ENCODE measurements around the gene IL16.

DNA sequence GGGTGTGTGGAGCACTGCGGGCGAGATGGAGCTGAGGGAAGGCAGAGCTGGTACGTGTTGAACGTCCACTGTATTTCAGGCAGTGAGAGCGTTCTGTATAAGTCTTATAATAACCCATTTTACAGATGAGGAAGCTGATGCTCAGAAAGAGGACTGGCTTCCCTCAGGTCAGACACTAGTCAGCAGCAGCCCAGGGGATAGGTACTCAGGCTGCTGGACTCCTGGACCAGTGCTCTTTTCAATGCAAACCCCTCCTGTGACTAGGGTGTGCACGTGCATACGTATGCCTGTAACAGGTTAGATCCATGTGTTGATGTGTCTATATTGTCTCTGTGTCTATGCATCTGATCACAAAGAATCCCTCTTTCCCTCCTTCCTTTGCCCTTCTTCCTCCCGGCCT is 8.3 kb upstream of the IL16 start:
- TF ChIP-seq, protein P1, sequence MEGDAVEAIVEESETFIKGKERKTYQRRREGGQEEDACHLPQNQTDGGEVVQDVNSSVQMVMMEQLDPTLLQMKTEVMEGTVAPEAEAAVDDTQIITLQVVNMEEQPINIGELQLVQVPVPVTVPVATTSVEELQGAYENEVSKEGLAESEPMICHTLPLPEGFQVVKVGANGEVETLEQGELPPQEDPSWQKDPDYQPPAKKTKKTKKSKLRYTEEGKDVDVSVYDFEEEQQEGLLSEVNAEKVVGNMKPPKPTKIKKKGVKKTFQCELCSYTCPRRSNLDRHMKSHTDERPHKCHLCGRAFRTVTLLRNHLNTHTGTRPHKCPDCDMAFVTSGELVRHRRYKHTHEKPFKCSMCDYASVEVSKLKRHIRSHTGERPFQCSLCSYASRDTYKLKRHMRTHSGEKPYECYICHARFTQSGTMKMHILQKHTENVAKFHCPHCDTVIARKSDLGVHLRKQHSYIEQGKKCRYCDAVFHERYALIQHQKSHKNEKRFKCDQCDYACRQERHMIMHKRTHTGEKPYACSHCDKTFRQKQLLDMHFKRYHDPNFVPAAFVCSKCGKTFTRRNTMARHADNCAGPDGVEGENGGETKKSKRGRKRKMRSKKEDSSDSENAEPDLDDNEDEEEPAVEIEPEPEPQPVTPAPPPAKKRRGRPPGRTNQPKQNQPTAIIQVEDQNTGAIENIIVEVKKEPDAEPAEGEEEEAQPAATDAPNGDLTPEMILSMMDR (IDR thresholded peaks at IDR 0.05) = no peak
- TF ChIP-seq POLR2A (IDR thresholded peaks at IDR 0.05) (no peak), EP300 (IDR thresholded peaks at IDR 0.05) (no peak)
